ENCODE results near the gene PCDHB8.
"Not testable (repeated sequence)": the region's sequence is repeated elsewhere in the genome, so short reads cannot be mapped to it uniquely, and the experiment has no call there.

Gene PCDHB8

GRCh38 chr5:141182248-141182647, 4.7 kb downstream of the PCDHB8 start, which contains the start of gene PCDHB16:
TSS of gene PCDHB16 (plus strand) at chr5:141182387. CDS start at chr5:141182560, 173 bp downstream.
- in situ Hi-C loops (cut with MboI; ENCODE audit: low sequenced_read_pairs): loop anchor here (25.0 kb wide), 1 partner anchor 380 kb away; no protein-coding TSS in a partner anchor

DNA sequence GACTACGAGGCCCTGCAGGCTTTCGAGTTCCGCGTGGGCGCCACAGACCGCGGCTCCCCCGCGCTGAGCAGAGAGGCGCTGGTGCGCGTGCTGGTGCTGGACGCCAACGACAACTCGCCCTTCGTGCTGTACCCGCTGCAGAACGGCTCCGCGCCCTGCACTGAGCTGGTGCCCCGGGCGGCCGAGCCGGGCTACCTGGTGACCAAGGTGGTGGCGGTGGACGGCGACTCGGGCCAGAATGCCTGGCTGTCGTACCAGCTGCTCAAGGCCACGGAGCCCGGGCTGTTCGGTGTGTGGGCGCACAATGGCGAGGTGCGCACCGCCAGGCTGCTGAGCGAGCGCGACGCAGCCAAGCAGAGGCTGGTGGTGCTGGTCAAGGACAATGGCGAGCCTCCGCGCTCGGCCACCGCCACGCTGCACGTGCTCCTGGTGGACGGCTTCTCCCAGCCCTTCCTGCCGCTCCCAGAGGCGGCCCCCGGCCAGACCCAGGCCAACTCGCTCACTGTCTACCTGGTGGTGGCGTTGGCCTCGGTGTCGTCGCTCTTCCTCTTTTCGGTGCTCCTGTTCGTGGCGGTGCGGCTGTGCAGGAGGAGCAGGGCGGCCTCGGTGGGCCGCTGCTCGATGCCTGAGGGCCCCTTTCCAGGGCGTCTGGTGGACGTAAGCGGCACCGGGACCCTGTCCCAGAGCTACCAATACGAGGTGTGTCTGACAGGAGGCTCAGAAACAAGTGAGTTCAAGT, 6.7 kb downstream of the PCDHB8 start:
- in situ Hi-C loops (cut with MboI; ENCODE audit: low sequenced_read_pairs): loop anchor here (25.0 kb wide), 1 partner anchor 378 kb away; no protein-coding TSS in a partner anchor

DNA sequence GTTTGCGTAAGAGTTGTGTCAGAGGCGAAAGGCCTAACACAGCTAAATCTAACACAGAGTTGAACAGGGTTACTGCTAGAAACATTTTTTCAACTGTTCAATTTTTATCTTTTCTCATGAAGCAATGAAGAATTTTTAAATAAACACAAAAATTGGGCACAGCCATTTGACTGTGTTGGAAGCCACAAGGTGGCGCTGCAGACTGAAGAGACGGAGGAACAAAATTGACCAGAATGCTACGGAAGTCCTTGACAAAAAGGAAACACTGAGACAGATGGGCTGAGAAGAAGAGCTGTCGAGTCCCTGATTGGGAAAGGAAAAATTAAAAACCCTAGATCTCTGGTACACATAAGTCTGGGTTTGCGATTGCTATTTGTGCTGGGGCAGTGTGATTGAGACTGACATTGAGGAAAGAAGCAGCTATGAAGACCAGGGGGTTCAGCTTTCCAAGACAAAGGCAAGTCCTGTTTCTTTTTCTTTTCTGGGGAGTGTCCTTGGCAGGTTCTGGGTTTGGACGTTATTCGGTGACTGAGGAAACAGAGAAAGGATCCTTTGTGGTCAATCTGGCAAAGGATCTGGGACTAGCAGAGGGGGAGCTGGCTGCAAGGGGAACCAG, 9.4 kb downstream of the PCDHB8 start, which contains the start of gene PCDHB9:
Gene PCDHB9, plus strand, starts transcription at position 265 of the 616 bp plus-strand sequence. Its CDS starts 158 bp downstream, at position 423.
- in situ Hi-C loops (cut with MboI; ENCODE audit: low sequenced_read_pairs): loop anchor here (25.0 kb wide), 1 partner anchor 375 kb away; no protein-coding TSS in a partner anchor

DNA sequence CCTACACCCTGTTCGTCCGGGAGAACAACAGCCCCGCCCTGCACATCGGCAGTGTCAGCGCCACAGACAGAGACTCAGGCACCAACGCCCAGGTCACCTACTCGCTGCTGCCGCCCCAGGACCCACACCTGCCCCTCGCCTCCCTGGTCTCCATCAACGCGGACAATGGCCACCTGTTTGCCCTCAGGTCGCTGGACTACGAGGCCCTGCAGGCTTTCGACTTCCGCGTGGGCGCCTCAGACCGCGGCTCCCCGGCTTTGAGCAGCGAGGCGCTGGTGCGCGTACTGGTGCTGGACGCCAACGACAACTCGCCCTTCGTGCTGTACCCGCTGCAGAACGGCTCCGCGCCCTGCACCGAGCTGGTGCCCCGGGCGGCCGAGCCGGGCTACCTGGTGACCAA, 11.1 kb downstream of the PCDHB8 start:
- in situ Hi-C loops (cut with MboI; ENCODE audit: low sequenced_read_pairs): loop anchor here (25.0 kb wide), 1 partner anchor 374 kb away; no protein-coding TSS in a partner anchor

DNA sequence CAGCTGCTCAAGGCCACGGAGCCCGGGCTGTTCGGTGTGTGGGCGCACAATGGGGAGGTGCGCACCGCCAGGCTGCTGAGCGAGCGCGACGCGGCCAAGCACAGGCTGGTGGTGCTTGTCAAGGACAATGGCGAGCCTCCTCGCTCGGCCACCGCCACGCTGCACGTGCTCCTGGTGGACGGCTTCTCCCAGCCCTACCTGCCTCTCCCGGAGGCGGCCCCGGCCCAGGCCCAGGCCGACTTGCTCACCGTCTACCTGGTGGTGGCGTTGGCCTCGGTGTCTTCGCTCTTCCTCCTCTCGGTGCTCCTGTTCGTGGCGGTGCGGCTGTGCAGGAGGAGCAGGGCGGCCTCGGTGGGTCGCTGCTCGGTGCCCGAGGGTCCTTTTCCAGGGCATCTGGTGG, 11.5 kb downstream of the PCDHB8 start:
- in situ Hi-C loops (cut with MboI; ENCODE audit: low sequenced_read_pairs): loop anchor here (25.0 kb wide), 1 partner anchor 373 kb away; no protein-coding TSS in a partner anchor

DNA sequence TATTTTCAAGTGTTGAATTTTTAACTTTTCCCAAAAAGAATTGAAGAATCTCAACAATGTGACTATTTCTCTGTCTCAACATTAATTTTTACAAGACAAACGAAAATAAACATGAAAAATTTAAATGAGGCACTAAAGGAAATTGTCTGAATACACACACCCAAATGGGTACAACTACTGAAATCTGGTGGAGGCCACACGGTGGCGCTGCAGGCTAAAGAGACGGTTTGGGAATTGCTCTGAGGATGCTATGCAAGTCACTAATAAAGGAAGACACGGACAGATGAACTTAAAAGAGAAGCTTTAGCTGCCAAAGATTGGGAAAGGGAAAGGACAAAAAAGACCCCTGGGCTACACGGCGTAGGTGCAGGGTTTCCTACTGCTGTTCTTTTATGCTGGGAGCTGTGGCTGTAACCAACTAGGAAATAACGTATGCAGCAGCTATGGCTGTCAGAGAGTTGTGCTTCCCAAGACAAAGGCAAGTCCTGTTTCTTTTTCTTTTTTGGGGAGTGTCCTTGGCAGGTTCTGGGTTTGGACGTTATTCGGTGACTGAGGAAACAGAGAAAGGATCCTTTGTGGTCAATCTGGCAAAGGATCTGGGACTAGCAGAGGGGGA, 14.6 kb downstream of the PCDHB8 start, which contains the start of gene PCDHB10:
Gene PCDHB10, plus strand, starts transcription at position 244 of the 616 bp plus-strand sequence. Its CDS starts 200 bp downstream, at position 444.
- in situ Hi-C loops (cut with MboI; ENCODE audit: low sequenced_read_pairs): loop anchor here (25.0 kb wide), 1 partner anchor 370 kb away; no protein-coding TSS in a partner anchor

GRCh38 chr5:141194332-141194731, 16.7 kb downstream of the PCDHB8 start:
- in situ Hi-C loops (cut with MboI; ENCODE audit: low sequenced_read_pairs): loop anchor here (25.0 kb wide), 1 partner anchor 368 kb away; no protein-coding TSS in a partner anchor

DNA sequence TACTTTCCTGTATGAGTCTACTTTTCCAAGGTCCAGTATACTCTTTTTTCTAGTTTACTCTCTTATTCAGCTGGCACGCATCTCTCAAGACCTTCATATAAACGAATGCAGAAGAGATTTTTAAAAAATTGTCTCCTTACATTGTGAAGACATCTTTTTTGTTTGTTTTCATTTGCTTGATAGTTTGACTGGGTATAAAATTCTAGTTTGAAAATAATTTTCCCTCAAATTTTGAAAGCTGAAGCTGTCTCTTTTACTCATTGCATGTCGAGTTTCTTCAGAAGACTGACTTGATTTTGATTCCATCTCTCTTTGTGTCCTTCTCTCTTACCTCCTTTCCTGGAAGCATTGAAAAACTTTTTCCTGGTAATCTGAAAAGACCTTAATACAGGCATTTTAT, 18.8 kb downstream of the PCDHB8 start:
- in situ Hi-C loops (cut with MboI; ENCODE audit: low sequenced_read_pairs): loop anchor here (25.0 kb wide), 1 partner anchor 366 kb away; no protein-coding TSS in a partner anchor

GRCh38 chr5:141199359-141200235, 22.0 kb downstream of the PCDHB8 start, which contains the start of gene PCDHB11:
TSS of gene PCDHB11 (plus strand) at chr5:141199627. CDS start at chr5:141199775, 148 bp downstream.
- in situ Hi-C loops (cut with MboI; ENCODE audit: low sequenced_read_pairs): loop anchor here (25.0 kb wide), 1 partner anchor 363 kb away; no protein-coding TSS in a partner anchor

DNA sequence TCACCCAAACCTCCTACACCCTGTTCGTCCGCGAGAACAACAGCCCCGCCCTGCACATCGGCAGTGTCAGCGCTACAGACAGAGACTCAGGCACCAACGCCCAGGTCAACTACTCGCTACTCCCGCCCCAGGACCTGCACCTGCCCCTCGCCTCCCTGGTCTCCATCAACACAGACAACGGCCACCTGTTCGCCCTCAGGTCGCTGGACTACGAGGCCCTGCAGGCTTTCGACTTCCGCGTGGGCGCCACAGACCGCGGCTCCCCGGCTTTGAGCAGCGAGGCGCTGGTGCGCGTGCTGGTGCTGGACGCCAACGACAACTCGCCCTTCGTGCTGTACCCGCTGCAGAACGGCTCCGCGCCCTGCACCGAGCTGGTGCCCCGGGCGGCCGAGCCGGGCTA, 23.5 kb downstream of the PCDHB8 start:
- in situ Hi-C loops (cut with MboI; ENCODE audit: low sequenced_read_pairs): not testable (repeated sequence)

GRCh38 chr5:141201646-141202045, 24.1 kb downstream of the PCDHB8 start:
- in situ Hi-C loops (cut with MboI; ENCODE audit: low sequenced_read_pairs): not testable (repeated sequence)

GRCh38 chr5:141208478-141208877, 30.9 kb downstream of the PCDHB8 start, which contains the start of gene PCDHB12:
TSS of gene PCDHB12 (plus strand) at chr5:141208719. CDS start at chr5:141208908, 189 bp downstream.
- in situ Hi-C loops (cut with MboI; ENCODE audit: low sequenced_read_pairs): no loop called here

GRCh38 chr5:141210281-141210680, 32.7 kb downstream of the PCDHB8 start:
- in situ Hi-C loops (cut with MboI; ENCODE audit: low sequenced_read_pairs): not testable (repeated sequence)

DNA sequence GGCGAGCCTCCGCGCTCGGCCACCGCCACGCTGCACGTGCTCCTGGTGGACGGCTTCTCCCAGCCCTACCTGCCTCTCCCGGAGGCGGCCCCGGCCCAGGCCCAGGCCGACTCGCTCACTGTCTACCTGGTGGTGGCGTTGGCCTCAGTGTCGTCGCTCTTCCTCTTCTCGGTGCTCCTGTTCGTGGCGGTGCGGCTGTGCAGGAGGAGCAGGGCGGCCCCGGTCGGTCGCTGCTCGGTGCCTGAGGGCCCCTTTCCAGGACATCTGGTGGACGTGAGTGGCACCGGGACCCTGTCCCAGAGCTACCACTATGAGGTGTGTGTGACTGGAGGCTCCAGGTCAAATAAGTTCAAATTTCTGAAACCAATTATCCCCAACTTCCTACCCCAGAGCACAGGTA, 33.3 kb downstream of the PCDHB8 start:
- in situ Hi-C loops (cut with MboI; ENCODE audit: low sequenced_read_pairs): not testable (repeated sequence)

DNA sequence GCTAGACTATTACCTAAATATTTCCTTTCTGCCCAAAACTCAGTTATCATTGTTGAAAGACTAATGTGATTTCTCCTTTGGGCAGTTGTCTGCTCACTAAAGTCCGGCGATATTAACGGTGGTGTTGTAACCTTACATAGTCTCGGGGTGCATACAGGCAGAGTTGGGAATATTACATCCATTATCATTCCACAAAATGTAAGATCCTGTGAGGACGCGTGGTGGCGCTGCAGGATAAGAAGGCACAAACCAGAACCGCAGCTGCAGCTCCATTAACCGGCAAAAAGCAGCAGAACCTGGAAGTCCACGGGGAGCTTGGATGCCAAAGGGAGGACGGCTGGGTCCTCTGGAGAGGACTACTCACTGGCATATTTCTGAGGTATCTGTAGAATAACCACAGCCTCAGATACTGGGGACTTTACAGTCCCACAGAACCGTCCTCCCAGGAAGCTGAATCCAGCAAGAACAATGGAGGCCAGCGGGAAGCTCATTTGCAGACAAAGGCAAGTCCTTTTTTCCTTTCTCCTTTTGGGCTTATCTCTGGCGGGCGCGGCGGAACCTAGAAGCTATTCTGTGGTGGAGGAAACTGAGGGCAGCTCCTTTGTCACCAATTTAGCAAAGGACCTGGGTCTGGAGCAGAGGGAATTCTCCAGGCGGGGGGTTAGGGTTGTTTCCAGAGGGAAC, 36.2 kb downstream of the PCDHB8 start, which contains the start of gene PCDHB13:
Gene PCDHB13, plus strand, starts transcription at position 264 of the 684 bp plus-strand sequence. Its CDS starts 205 bp downstream, at position 469.
- in situ Hi-C loops (cut with MboI; ENCODE audit: low sequenced_read_pairs): not testable (repeated sequence)

GRCh38 chr5:141214583-141214982, 37.0 kb downstream of the PCDHB8 start:
- in situ Hi-C loops (cut with MboI; ENCODE audit: low sequenced_read_pairs): not testable (repeated sequence)

- in situ Hi-C loops (cut with MboI; ENCODE audit: low sequenced_read_pairs): not testable (repeated sequence)
Measured at GRCh38 chr5:141215504-141215903, 37.9 kb downstream of the PCDHB8 start.

- in situ Hi-C loops (cut with MboI; ENCODE audit: low sequenced_read_pairs): not testable (repeated sequence)
Measured at GRCh38 chr5:141216035-141216434, 38.4 kb downstream of the PCDHB8 start.
